Natural killer cell (primary cell): ENCODE measurements around the gene ERBB2. TPM values are rescaled to one million over a fixed set of nuclear protein-coding genes. Genes with fewer than 3 reads are reported as not detected.

Source experiments
- ATAC-seq, 3 donors: fragments of 150-1000 bp in 2 of 3; fragments of 200-7000 bp in 1 of 3; cut with Tn5 transposase; 1 replicate in 1 of 3; 2 replicates in 2 of 3; pipeline ENCODE4 v1.10.0; 2021; ENCODE audit warnings: mild to moderate bottlenecking in 2 of 3, moderate library complexity in 2 of 3
- DNase-seq, 2 donors: peaks; one replicate each; pipeline versions ENCODE4 v3.0.0 to v3.0.0-alpha.2; 2013 to 2021; ENCODE audit warnings: mixed read lengths in 1 of 2
- H3K27ac ChIP-seq: one replicate; pipeline ENCODE4 v1.5.1; 2013; ENCODE audit warnings: mild to moderate bottlenecking, low read length
- H3K27me3 ChIP-seq: one replicate; pipeline ENCODE4 v1.6.1; 2013; ENCODE audit warnings: low read length; ENCODE audit not compliant: control insufficient read depth, insufficient read depth
- H3K36me3 ChIP-seq: one replicate; pipeline ENCODE4 v1.6.1; 2013; ENCODE audit warnings: low read length; ENCODE audit not compliant: control insufficient read depth, insufficient read depth
- H3K4me1 ChIP-seq: one replicate; pipeline ENCODE4 v1.6.1; 2013; ENCODE audit warnings: low read length; ENCODE audit not compliant: control insufficient read depth, insufficient read depth
- H3K4me3 ChIP-seq: one replicate; pipeline ENCODE4 v1.5.1; 2013; ENCODE audit warnings: low read length
- H3K9me3 ChIP-seq: one replicate; pipeline ENCODE4 v1.6.1; 2013; ENCODE audit warnings: low read length; ENCODE audit not compliant: control insufficient read depth, insufficient read depth
- H3K27ac Mint-ChIP-seq, 2 donors: one replicate each; pipeline ENCODE4 v1.8.0; 2022; ENCODE audit warnings: mild to moderate bottlenecking in 2 of 2, mixed read lengths in 2 of 2, moderate library complexity in 1 of 2
- H3K27me3 Mint-ChIP-seq, 2 donors: one replicate each; pipeline ENCODE4 v1.8.0; 2022; ENCODE audit warnings: low read depth in 2 of 2, mixed read lengths in 2 of 2
- H3K36me3 Mint-ChIP-seq: one replicate; pipeline ENCODE4 v1.8.0; 2022; ENCODE audit warnings: mixed read lengths
- H3K4me1 Mint-ChIP-seq, 2 donors: one replicate each; pipeline ENCODE4 v1.8.0; 2022; ENCODE audit warnings: mixed read lengths in 2 of 2
- H3K4me3 Mint-ChIP-seq: one replicate; pipeline ENCODE4 v1.8.0; 2022; ENCODE audit warnings: mild to moderate bottlenecking, moderate library complexity, mixed read lengths
- H3K9me3 Mint-ChIP-seq, 2 donors: one replicate each; pipeline ENCODE4 v1.8.0; 2022; ENCODE audit warnings: mixed read lengths in 2 of 2
- CTCF ChIP-seq: fragments of 200-600 bp; IDR thresholded peaks from one replicate; pipeline ENCODE4 v1.8.0; 2022; ENCODE audit warnings: antibody characterized with exemption
- WGBS: methylation state at CpG from one replicate; pipeline ENCODE4 v1.1.7; 2013; ENCODE audit warnings: missing lambda C conversion rate; ENCODE audit not compliant: insufficient coverage; 5-methylcytosine and 5-hydroxymethylcytosine counted together
- intact Hi-C: fragments of 100-400 bp; cut with micrococcal nuclease; formaldehyde crosslinking; loops from one replicate; pipeline ENCODE4 v1.14.2; 2022
- total RNA-seq, 4 donors: library from RNA; stranded (reverse); fragments of 120-200 nt in 1 of 4; gene quantifications; one replicate each; pipeline versions ENCODE4 v1.2.3 to v1.2.4, GENCODE V29; 2013 to 2022

Gene ERBB2
- total RNA-seq: 100 to 1,000 TPM in 1 of 3 donors, 10 to 100 TPM in 2; 77.6 to 115 (median 82.1) TPM
- total RNA-seq (2013): 41.0 TPM

- Histone ChIP-seq H3K4me3 (no peak within 1 kb of the TSS), H3K27me3 (peaks cover 12% of the 10 kb centered on the region), H3K27ac (no peak within 1 kb of the TSS), H3K9me3 (no peaks in the 10 kb centered on the region), H3K36me3 (no peaks in the 10 kb centered on the region), H3K4me1 (peaks cover 24% of the 10 kb centered on the region)
- DNase-seq: no peak
- H3K4me1 Mint-ChIP-seq: peaks cover 22 to 48% of the 10 kb centered on the region in 2 donors
- no peak for TF ChIP-seq CTCF
- H3K27me3 Mint-ChIP-seq: peaks cover 13 to 24% of the 10 kb centered on the region in 2 donors
- peak within 1 kb of the TSS; percentile 87 for H3K4me3 Mint-ChIP-seq
- 21% methylated on average over 20 of the region's 20 CpGs for WGBS
- intact Hi-C loops: no loop called here
- H3K36me3 Mint-ChIP-seq: no peaks in the 10 kb centered on the region
- peak within 1 kb of the TSS in 1 of 2 donors; percentile 63 for H3K27ac Mint-ChIP-seq
- H3K9me3 Mint-ChIP-seq: no peaks in the 10 kb centered on the region
- ATAC-seq: no peak
These were observed at the start of gene ERBB2 for GRCh38 chr17:39699818-39700147. Gene ERBB2, plus strand, starts transcription at chr17:39700064. Its CDS starts 175 bp downstream, at chr17:39700239.

- H3K36me3 ChIP-seq: peaks cover 4% of the 10 kb centered on the region
- intact Hi-C loops: no loop called here
- H3K27ac ChIP-seq: no peak overlapping the region
- ATAC-seq: no peak
- no peak for TF ChIP-seq CTCF
- no peaks in the 10 kb centered on the region for H3K27me3 Mint-ChIP-seq
- H3K4me1 ChIP-seq: peaks cover 3% of the 10 kb centered on the region
- H3K9me3 Mint-ChIP-seq: no peaks in the 10 kb centered on the region
- H3K9me3 ChIP-seq: no peaks in the 10 kb centered on the region
- H3K36me3 Mint-ChIP-seq: no peaks in the 10 kb centered on the region
- H3K4me3 Mint-ChIP-seq: no peak overlapping the region
- WGBS: 95% methylated on average over 10 of the region's 11 CpGs
- peaks cover 45 to 58% of the 10 kb centered on the region in 2 donors for H3K4me1 Mint-ChIP-seq
- H3K27me3 ChIP-seq: no peaks in the 10 kb centered on the region
- DNase-seq: no peak
- peak overlapping the region; percentile 65 to 79 for H3K27ac Mint-ChIP-seq
- no peak overlapping the region for H3K4me3 ChIP-seq
These were observed 49.7 kb upstream of the ERBB2 start for GRCh38 chr17:39650121-39650579.

GRCh38 chr17:39651923-39652586 is 47.8 kb upstream of the ERBB2 start:
- no peak overlapping the region for H3K4me3 Mint-ChIP-seq
- ATAC-seq (no peak), DNase-seq (no peak)
- H3K27ac ChIP-seq: no peak overlapping the region
- no peaks in the 10 kb centered on the region for H3K9me3 Mint-ChIP-seq
- H3K4me1 Mint-ChIP-seq: peaks cover 40 to 61% of the 10 kb centered on the region in 2 donors
- no peaks in the 10 kb centered on the region for H3K27me3 Mint-ChIP-seq
- H3K36me3 Mint-ChIP-seq: no peaks in the 10 kb centered on the region
- peaks cover 3% of the 10 kb centered on the region for H3K4me1 ChIP-seq
- WGBS: 76% methylated on average over 8 of the region's 8 CpGs
- no peaks in the 10 kb centered on the region for H3K27me3 ChIP-seq
- TF ChIP-seq CTCF: no peak
- intact Hi-C loops: no loop called here
- peaks cover 15% of the 10 kb centered on the region for H3K36me3 ChIP-seq
- no peak overlapping the region for H3K4me3 ChIP-seq
- H3K9me3 ChIP-seq: no peaks in the 10 kb centered on the region
- H3K27ac Mint-ChIP-seq: peak overlapping the region; percentile 65 to 79
